HG03064 (cell line): ENCODE measurements around the gene C9orf72.

Experiments
- ATAC-seq: cut with Tn5 transposase; IDR thresholded peaks from one replicate; pipeline ENCODE4 v1.9.1; 2021; ENCODE audit warnings: low read depth; ENCODE audit not compliant: unreplicated experiment

The C9orf72 gene

GRCh38 chr9:27540502-27540901, 32.8 kb downstream of the C9orf72 start:
- ATAC-seq: no peak

GRCh38 chr9:27539479-27540441, 33.5 kb downstream of the C9orf72 start:
- ATAC-seq: no peak

- no peak for ATAC-seq
Measured at GRCh38 chr9:27538647-27539046, 34.6 kb downstream of the C9orf72 start.

- no peak for ATAC-seq
Measured at GRCh38 chr9:27537756-27538155, 35.5 kb downstream of the C9orf72 start.

GRCh38 chr9:27537027-27537435, 36.2 kb downstream of the C9orf72 start:
- no peak for ATAC-seq

- ATAC-seq: no peak
Measured at GRCh38 chr9:27536168-27536567, 37.1 kb downstream of the C9orf72 start.

GRCh38 chr9:27535701-27536118, 37.6 kb downstream of the C9orf72 start:
- no peak for ATAC-seq

GRCh38 chr9:27534658-27535209, 38.5 kb downstream of the C9orf72 start:
- no peak for ATAC-seq

GRCh38 chr9:27534131-27534530, 39.1 kb downstream of the C9orf72 start:
- ATAC-seq: no peak

- ATAC-seq: no peak
Measured at GRCh38 chr9:27533311-27533710, 40.0 kb downstream of the C9orf72 start.

- no peak for ATAC-seq
Measured at GRCh38 chr9:27532046-27532445, 41.2 kb downstream of the C9orf72 start.

GRCh38 chr9:27530915-27531755, 42.1 kb downstream of the C9orf72 start:
- no peak for ATAC-seq

- ATAC-seq: peak; percentile 78
Measured at GRCh38 chr9:27529316-27530278, 43.7 kb downstream of the C9orf72 start, which contains the start of gene MOB3B. MOB3B (minus strand) TSS chr9:27529814; CDS start chr9:27455550, 74,264 bp downstream.

GRCh38 chr9:27528886-27529315, 44.4 kb downstream of the C9orf72 start:
- peak; percentile 28 for ATAC-seq

- peak; percentile 55 for ATAC-seq
Measured at GRCh38 chr9:27528076-27528885, 45.0 kb downstream of the C9orf72 start.

- no peak for ATAC-seq
Measured at GRCh38 chr9:27527702-27528075, 45.6 kb downstream of the C9orf72 start.

GRCh38 chr9:27524236-27524635, 49.0 kb downstream of the C9orf72 start, which contains the start of gene IFNK:
IFNK (plus strand) TSS chr9:27524290; CDS start chr9:27524337, 47 bp downstream.
- ATAC-seq: no peak

- no peak for ATAC-seq
Measured at GRCh38 chr9:27523141-27523540, 50.1 kb downstream of the C9orf72 start.

- no peak for ATAC-seq
Measured at GRCh38 chr9:27520986-27521385, 52.3 kb downstream of the C9orf72 start.
